ENCODE measurements around the gene HOXA9. TPM values are rescaled to one million over a fixed set of nuclear protein-coding genes. Genes with fewer than 3 reads are reported as not detected.

HOXA9 gene
- total and polyA plus RNA-seq, 10 of the 15 experiments (the other 5 are each of a cell fraction or from before 2014, with no cell fraction given) = not detected

DNA sequence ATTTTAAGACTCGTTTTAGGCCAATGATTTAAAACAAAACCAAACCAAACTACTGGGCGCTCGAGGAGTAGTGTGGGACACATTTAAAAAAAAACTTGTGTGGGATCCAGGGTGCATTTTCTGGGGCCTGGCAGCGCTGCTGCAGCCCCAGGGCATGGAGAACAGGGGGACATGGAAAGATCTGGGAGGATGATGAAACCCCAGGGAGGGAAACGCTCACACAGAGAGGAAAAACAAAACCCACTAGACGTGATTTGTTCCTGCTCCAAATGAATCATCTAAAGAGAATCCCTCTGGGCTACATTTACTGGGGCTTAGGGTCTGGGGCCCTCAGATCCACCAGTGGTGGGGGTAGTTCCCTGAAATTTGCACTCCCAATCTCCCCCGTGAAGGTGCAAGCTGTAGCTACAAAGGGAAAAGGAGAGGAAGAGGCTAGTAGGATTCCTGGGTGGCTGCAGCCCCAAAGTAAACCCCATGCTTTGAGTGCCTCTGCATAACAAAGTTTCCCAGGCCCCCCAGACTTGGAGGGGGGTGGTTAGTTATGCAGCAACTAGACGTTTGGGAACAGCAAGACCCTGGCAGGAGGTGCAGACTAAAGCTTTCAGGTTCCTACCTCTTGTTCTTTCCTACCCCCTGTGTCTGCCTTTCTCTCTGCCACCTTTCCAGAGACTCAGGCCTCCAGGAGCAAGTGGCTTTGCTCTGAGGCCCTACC is 49.1 kb upstream of the HOXA9 start (continued):
- TF ChIP-seq HCFC1 (IDR thresholded peaks at IDR 0.05; ENCODE audit: low read length) = no peak
- TF ChIP-seq SMARCA5 (IDR thresholded peaks at IDR 0.05) = no peak
- no peak for TF ChIP-seq STAT1 (conservative IDR thresholded peaks at IDR 0.05)
- TF ChIP-seq, protein P1, sequence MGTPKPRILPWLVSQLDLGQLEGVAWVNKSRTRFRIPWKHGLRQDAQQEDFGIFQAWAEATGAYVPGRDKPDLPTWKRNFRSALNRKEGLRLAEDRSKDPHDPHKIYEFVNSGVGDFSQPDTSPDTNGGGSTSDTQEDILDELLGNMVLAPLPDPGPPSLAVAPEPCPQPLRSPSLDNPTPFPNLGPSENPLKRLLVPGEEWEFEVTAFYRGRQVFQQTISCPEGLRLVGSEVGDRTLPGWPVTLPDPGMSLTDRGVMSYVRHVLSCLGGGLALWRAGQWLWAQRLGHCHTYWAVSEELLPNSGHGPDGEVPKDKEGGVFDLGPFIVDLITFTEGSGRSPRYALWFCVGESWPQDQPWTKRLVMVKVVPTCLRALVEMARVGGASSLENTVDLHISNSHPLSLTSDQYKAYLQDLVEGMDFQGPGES (IDR thresholded peaks at IDR 0.05) = no peak

DNA sequence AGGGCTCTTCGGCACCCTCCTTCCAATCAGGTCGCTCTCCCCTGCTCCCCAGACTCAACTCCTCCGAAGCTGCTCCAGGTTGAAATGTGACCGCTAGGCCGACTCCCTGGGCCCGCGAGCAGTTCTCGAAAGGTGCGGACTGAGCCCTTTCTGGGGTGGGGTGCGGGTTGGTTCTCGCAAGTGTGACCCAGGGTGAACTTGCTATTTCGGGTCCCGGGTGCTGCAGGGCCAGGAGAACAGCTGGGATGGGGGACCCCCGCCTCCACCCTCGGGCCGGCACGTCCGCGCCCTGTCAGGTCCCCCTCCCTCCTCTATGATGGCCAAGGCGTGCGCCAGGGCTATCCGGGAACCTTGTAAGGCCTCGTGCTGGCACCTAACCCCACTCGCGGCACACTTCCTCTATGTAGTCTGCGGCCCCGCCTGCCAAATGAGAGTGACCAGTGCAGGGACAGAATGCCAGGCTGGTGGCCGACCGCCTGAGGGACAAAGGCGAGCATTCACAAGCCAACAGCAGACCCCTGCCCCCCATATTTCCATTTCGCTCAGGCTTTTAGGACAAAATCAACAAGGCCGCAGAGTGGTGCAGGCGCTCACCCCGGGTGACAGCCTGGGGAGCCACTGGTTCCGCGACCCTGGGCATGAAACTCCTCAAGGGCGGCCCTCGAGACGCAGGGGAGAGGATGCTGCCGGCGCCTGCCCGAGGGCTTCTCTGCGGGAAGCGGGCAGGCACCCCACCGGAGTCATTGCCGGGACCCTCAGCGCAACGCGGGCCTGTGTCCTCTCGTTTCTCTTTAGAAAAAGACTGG is 48.3 kb upstream of the HOXA9 start:
- no peaks in the 10 kb centered on the region for H3K9me3 ChIP-seq (replicated peaks; ENCODE audit: control insufficient read depth, insufficient read depth, low read length)
- BruUV-seq (replicated peaks) = no TSS peak
- no peak overlapping the region for H3K9ac ChIP-seq (ENCODE audit: control insufficient read depth, insufficient read depth, low read length)
- POLR2A ChIA-PET = no interaction called here
- in situ Hi-C loops (cut with MboI) (no loop called here), intact Hi-C loops (cut with micrococcal nuclease; ENCODE audit: unreplicated experiment) (loop anchor here (5.0 kb wide), 1 partner anchor 364 kb away; no protein-coding TSS in a partner anchor)
- RAD21 ChIA-PET (ENCODE audit: unreplicated experiment) = no interaction called here
- 46% methylated on average over 50 of the region's 50 CpGs for WGBS (ENCODE audit: insufficient coverage, insufficient replicate concordance, low lambda C conversion rate, missing lambda C conversion rate)
- no peak overlapping the region for H3K4me2 ChIP-seq (ENCODE audit: control insufficient read depth, insufficient read depth)
- H3K27me3 ChIP-seq (replicated peaks in 1 of 2; ENCODE audit: control insufficient read depth in 2 of 2, insufficient read depth in 2 of 2, low read length in 1 of 2) = peaks cover 1 to 11% of the 10 kb centered on the region in 2 experiments
- H3K79me2 ChIP-seq (ENCODE audit: control insufficient read depth, insufficient read depth, low read length) = no peaks in the 10 kb centered on the region
- H4K20me1 ChIP-seq (ENCODE audit: control insufficient read depth, insufficient read depth) = no peaks in the 10 kb centered on the region; the same call in 1 of the 2 replicates
- TF ChIP-seq, protein P2, sequence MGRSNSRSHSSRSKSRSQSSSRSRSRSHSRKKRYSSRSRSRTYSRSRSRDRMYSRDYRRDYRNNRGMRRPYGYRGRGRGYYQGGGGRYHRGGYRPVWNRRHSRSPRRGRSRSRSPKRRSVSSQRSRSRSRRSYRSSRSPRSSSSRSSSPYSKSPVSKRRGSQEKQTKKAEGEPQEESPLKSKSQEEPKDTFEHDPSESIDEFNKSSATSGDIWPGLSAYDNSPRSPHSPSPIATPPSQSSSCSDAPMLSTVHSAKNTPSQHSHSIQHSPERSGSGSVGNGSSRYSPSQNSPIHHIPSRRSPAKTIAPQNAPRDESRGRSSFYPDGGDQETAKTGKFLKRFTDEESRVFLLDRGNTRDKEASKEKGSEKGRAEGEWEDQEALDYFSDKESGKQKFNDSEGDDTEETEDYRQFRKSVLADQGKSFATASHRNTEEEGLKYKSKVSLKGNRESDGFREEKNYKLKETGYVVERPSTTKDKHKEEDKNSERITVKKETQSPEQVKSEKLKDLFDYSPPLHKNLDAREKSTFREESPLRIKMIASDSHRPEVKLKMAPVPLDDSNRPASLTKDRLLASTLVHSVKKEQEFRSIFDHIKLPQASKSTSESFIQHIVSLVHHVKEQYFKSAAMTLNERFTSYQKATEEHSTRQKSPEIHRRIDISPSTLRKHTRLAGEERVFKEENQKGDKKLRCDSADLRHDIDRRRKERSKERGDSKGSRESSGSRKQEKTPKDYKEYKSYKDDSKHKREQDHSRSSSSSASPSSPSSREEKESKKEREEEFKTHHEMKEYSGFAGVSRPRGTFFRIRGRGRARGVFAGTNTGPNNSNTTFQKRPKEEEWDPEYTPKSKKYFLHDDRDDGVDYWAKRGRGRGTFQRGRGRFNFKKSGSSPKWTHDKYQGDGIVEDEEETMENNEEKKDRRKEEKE (IDR thresholded peaks at IDR 0.05) = no peak
- TF ChIP-seq RUNX3 (IDR thresholded peaks at IDR 0.05; ENCODE audit: low read length) (no peak), IKZF1 (conservative IDR thresholded peaks at IDR 0.05) (no peak), CHD1 (IDR thresholded peaks at IDR 0.05; ENCODE audit: low read depth, low read length) (no peak), FOS (IDR thresholded peaks at IDR 0.05; ENCODE audit: borderline replicate concordance, extremely low read depth, insufficient read length) (no peak)
- TF ChIP-seq, protein P3, sequence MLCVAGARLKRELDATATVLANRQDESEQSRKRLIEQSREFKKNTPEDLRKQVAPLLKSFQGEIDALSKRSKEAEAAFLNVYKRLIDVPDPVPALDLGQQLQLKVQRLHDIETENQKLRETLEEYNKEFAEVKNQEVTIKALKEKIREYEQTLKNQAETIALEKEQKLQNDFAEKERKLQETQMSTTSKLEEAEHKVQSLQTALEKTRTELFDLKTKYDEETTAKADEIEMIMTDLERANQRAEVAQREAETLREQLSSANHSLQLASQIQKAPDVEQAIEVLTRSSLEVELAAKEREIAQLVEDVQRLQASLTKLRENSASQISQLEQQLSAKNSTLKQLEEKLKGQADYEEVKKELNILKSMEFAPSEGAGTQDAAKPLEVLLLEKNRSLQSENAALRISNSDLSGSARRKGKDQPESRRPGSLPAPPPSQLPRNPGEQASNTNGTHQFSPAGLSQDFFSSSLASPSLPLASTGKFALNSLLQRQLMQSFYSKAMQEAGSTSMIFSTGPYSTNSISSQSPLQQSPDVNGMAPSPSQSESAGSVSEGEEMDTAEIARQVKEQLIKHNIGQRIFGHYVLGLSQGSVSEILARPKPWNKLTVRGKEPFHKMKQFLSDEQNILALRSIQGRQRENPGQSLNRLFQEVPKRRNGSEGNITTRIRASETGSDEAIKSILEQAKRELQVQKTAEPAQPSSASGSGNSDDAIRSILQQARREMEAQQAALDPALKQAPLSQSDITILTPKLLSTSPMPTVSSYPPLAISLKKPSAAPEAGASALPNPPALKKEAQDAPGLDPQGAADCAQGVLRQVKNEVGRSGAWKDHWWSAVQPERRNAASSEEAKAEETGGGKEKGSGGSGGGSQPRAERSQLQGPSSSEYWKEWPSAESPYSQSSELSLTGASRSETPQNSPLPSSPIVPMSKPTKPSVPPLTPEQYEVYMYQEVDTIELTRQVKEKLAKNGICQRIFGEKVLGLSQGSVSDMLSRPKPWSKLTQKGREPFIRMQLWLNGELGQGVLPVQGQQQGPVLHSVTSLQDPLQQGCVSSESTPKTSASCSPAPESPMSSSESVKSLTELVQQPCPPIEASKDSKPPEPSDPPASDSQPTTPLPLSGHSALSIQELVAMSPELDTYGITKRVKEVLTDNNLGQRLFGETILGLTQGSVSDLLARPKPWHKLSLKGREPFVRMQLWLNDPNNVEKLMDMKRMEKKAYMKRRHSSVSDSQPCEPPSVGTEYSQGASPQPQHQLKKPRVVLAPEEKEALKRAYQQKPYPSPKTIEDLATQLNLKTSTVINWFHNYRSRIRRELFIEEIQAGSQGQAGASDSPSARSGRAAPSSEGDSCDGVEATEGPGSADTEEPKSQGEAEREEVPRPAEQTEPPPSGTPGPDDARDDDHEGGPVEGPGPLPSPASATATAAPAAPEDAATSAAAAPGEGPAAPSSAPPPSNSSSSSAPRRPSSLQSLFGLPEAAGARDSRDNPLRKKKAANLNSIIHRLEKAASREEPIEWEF (IDR thresholded peaks at IDR 0.05; ENCODE audit: insufficient replicate concordance, low read depth, low read length) = no peak
- no peaks in the 10 kb centered on the region for H3K36me3 ChIP-seq (ENCODE audit: control insufficient read depth in 2 of 2, insufficient read depth in 2 of 2, low read length in 1 of 2)
- H3K27ac ChIP-seq (ENCODE audit: control insufficient read depth, insufficient read depth) = no peak overlapping the region
- no peak overlapping the region for H3K4me3 ChIP-seq
- no peak for FAIRE-seq
- H2AFZ ChIP-seq (ENCODE audit: control insufficient read depth, low read depth, low read length) = no peak overlapping the region
- H3K4me1 ChIP-seq (ENCODE audit: control insufficient read depth, insufficient read depth, low read length) = no peaks in the 10 kb centered on the region
- ATAC-seq = no peak
- CTCF ChIA-PET = no interaction called here
- SMC1A ChIA-PET (ENCODE audit: uncharacterized antibody, unreplicated experiment) = no interaction called here
- no peak for DNase-seq (ENCODE audit: low read depth, low spot score)

Measured in GM12878 (cell line).